ENCODE results near the gene MDN1. TPM values are rescaled to one million over a fixed set of nuclear protein-coding genes. Genes with fewer than 3 reads are reported as not detected.
A peak's percentile ranks its signal among the peaks of the same experiment; 100 is the strongest.

Gene MDN1
- total and polyA plus RNA-seq, 2 of the 8 experiments (the other 6 are each of a cell fraction or from before 2014, with no cell fraction given) = 53.5 to 179 TPM

- H3K79me2 ChIP-seq (ENCODE audit: control insufficient read depth in 1 of 2, insufficient read depth in 2 of 2, low read length in 2 of 2) = 0 out of 4 replicates have a peak, but pooled peaks cover 0 to 4% of the 10 kb centered on the region in 2 experiments
- H4K8ac ChIP-seq (ENCODE audit: extremely low read depth, insufficient read depth, low read length) = no peak overlapping the region
- no peak overlapping the region for H2BK120ac ChIP-seq (replicated peaks; ENCODE audit: low read depth, low read length)
- peak overlapping the region in 2 of 4 experiments; percentile 10 to 39; a peak in 2 of 8 replicates for H3K4me3 ChIP-seq (ENCODE audit: extremely low read depth in 1 of 4, insufficient read depth in 2 of 4, low read depth in 3 of 4, low read length in 4 of 4)
- H3K36me3 ChIP-seq (ENCODE audit: control insufficient read depth in 2 of 4, insufficient read depth in 4 of 4, low read length in 3 of 4) = peaks cover 44 to 93% (median 74%) of the 10 kb centered on the region in 4 experiments
- no peak overlapping the region for H2BK15ac ChIP-seq (ENCODE audit: low read length)
- H3K27me3 ChIP-seq (replicated peaks in 1 of 4; ENCODE audit: control insufficient read depth in 3 of 4, extremely low read depth in 1 of 4, insufficient read depth in 3 of 4, low read length in 3 of 4) = no peaks in the 10 kb centered on the region
- DNase-seq (ENCODE audit: low read depth in 1 of 2, low spot score in 2 of 2) (no peak), FAIRE-seq (no peak)
- H3K18ac ChIP-seq (ENCODE audit: extremely low read depth, low read length) = peak overlapping the region; percentile 52; the same call in 1 of the 2 replicates
- no peaks in the 10 kb centered on the region for H4K20me1 ChIP-seq (replicated peaks in 1 of 2; ENCODE audit: control insufficient read depth in 1 of 2, insufficient read depth in 2 of 2, low read length in 2 of 2)
- no peak overlapping the region for H3K23ac ChIP-seq (ENCODE audit: insufficient read length)
- no peaks in the 10 kb centered on the region for H3K23me2 ChIP-seq (ENCODE audit: low read depth, low read length)
- 0 out of 2 replicates have a peak overlapping the region, but pooled peaks have one; percentile 23 for H3K27ac ChIP-seq (ENCODE audit: low read depth, low read length)
- CTCF ChIA-PET (ENCODE audit: partially characterized antibody) = interaction anchor here (0.7 to 1.3 kb wide), 4 partner anchors 11 to 39 kb away, joined by 3 to 6 read pairs (median 4); no protein-coding TSS in a partner anchor
- H3K79me1 ChIP-seq (ENCODE audit: low read depth, low read length) = peaks cover 2% of the 10 kb centered on the region; the same call in 1 of the 2 replicates
- H2BK12ac ChIP-seq (ENCODE audit: low read depth, low read length) = peak overlapping the region; percentile 33; the same call in 1 of the 2 replicates
- no peak overlapping the region for H3K56ac ChIP-seq (replicated peaks; ENCODE audit: insufficient read length, low read depth, low read length)
- POLR2A ChIA-PET (ENCODE audit: partially characterized antibody) = interaction anchor here (0.8 to 2.1 kb wide), 5 partner anchors 9 to 150 kb away, joined by 3 to 10 read pairs (median 5); no protein-coding TSS in a partner anchor
- H3K14ac ChIP-seq (ENCODE audit: insufficient read length) = no peak overlapping the region
- H2AK5ac ChIP-seq (ENCODE audit: low read depth, low read length) = peak overlapping the region; percentile 49; the same call in 1 of the 2 replicates
- no peak overlapping the region for H2AFZ ChIP-seq (ENCODE audit: low read length)
- 64% methylated on average over 6 of the region's 6 CpGs; no CpG with 5 or more reads in 1 of the 2 experiments for WGBS, 2 experiments (ENCODE audit: extremely low coverage in 1 of 2, insufficient coverage in 1 of 2, insufficient read length in 1 of 2, insufficient replicate concordance in 2 of 2, low coverage in 1 of 2, low lambda C conversion rate in 2 of 2, missing lambda C conversion rate in 1 of 2)
- peak overlapping the region; percentile 29 for H4K91ac ChIP-seq (replicated peaks; ENCODE audit: insufficient read length, low read length)
- peak overlapping the region; percentile 36 to 64; a peak in 3 of 4 replicates for H3K4me2 ChIP-seq (ENCODE audit: insufficient read depth in 1 of 2, low read depth in 2 of 2, low read length in 2 of 2)
- no peak overlapping the region for H3K4ac ChIP-seq (replicated peaks; ENCODE audit: insufficient read length, low read depth, low read length)
- H3K4me1 ChIP-seq (replicated peaks in 1 of 4; ENCODE audit: control insufficient read depth in 3 of 4, insufficient read depth in 4 of 4, low read length in 3 of 4) = peaks cover 12 to 26% (median 20%) of the 10 kb centered on the region in 4 experiments; a peak in 6 of 7 replicates
- H3K9me3 ChIP-seq (ENCODE audit: insufficient read depth in 2 of 2, low read depth in 1 of 2, low read length in 1 of 2) = no peaks in the 10 kb centered on the region
- H2BK5ac ChIP-seq (ENCODE audit: low read depth, low read length) = peak overlapping the region; percentile 83; the same call in 1 of the 2 replicates
- peak overlapping the region; percentile 49; the same call in 1 of the 2 replicates for H2BK20ac ChIP-seq (ENCODE audit: low read length)
- H3K9ac ChIP-seq (replicated peaks in 1 of 4; ENCODE audit: extremely low read depth in 1 of 4, low read depth in 3 of 4, low read length in 3 of 4) = no peak overlapping the region
- H4K5ac ChIP-seq (ENCODE audit: insufficient read length, low read depth, low read length) = peak overlapping the region; percentile 7
- no peak for TF ChIP-seq TBP (IDR thresholded peaks at IDR 0.05; ENCODE audit: low read depth, low read length)
- TF ChIP-seq BRCA1 (IDR thresholded peaks at IDR 0.05; ENCODE audit: low read depth, low read length) = no peak
- no peak for TF ChIP-seq CTCF (IDR thresholded peaks at IDR 0.05; ENCODE audit: control extremely low read depth in 1 of 3, insufficient read depth in 1 of 3, low read depth in 1 of 3, low read length in 3 of 3)
- TF ChIP-seq MAX (IDR thresholded peaks at IDR 0.05) = peak; percentile 53; the same call in 1 of the 2 replicates
- TF ChIP-seq, protein P1, sequence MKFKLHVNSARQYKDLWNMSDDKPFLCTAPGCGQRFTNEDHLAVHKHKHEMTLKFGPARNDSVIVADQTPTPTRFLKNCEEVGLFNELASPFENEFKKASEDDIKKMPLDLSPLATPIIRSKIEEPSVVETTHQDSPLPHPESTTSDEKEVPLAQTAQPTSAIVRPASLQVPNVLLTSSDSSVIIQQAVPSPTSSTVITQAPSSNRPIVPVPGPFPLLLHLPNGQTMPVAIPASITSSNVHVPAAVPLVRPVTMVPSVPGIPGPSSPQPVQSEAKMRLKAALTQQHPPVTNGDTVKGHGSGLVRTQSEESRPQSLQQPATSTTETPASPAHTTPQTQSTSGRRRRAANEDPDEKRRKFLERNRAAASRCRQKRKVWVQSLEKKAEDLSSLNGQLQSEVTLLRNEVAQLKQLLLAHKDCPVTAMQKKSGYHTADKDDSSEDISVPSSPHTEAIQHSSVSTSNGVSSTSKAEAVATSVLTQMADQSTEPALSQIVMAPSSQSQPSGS (IDR thresholded peaks at IDR 0.05; ENCODE audit: low read length) = no peak
Observed at GRCh38 chr6:89679215-89680120, 140.1 kb downstream of the MDN1 start.
